ENCODE data around the gene SEC31B. TPM values are rescaled to one million over a fixed set of nuclear protein-coding genes. Genes with fewer than 3 reads are reported as not detected.

SEC31B gene
- total and polyA plus RNA-seq, 7 donors: 0.60 to 19.4 (median 5.3) TPM

DNA sequence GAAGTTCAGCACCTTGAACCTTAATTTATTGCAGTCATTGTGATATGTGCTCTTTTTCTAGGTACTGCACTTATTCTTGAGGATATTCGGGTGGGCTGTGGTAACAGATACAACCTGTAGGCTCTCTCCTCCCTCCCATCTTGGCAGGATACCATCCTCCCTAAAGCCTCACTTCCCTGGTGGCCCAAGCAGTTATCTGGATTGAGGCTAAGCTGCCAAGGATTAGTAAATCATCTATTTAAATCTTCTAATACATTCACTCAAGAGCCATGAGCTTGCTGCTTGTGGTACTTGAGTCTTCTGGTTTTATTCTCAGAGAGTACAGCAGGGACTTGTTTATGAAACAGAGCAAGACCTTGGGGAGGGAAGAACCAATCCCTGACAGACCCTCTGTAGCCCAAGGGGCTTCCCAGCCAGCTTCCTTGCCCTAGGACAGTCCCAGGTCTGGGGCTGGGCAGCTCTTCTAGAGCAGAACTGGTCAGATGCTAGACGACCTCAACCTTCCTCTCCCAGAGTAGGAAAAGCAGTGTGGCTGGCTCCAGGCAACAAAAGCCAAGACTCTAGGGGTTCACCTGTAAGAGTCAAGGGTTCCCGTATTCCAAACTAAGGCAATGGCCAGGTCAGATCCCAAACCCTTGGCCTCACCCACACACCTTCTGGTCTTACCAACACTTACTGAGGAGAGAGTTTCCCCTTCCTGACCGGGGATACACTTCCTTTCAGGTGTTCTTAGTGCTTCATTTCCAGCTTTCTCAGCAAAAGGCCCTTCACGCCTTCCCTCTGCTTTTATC lies 35.6 kb downstream of the SEC31B start:
- TF ChIP-seq EP300 (IDR thresholded peaks at IDR 0.05) (no peak), POLR2A (IDR thresholded peaks at IDR 0.05) (no peak), CTCF (IDR thresholded peaks at IDR 0.05) (no peak), POLR2AphosphoS5 (IDR thresholded peaks at IDR 0.05) (no peak)
- intact Hi-C loops (cut with DNase I): no loop called here
- Histone ChIP-seq H3K4me1 (peaks cover 0 to 16% (median 15%) of the 10 kb centered on the region in 4 donors), H3K36me3 (peaks cover 0 to 31% (median 21%) of the 10 kb centered on the region in 4 donors), H3K4me3 (no peak overlapping the region), H3K27ac (no peak overlapping the region), H3K27me3 (peaks cover 6 to 33% (median 13%) of the 10 kb centered on the region in 3 donors), H3K9me3 (no peaks in the 10 kb centered on the region)
- DNase-seq: no peak
- WGBS, 2 donors: 84 to 85% methylated on average over 5 of the region's 5 CpGs

GRCh38 chr10:100482834-100483185 lies 36.9 kb downstream of the SEC31B start:
- Histone ChIP-seq H3K27me3 (peaks cover 6 to 40% (median 13%) of the 10 kb centered on the region in 3 donors), H3K9me3 (no peaks in the 10 kb centered on the region), H3K4me1 (peaks cover 0 to 16% (median 15%) of the 10 kb centered on the region in 4 donors), H3K4me3 (peak overlapping the region in 3 of 4 donors; percentile 40 to 51 (median 50)), H3K27ac (no peak overlapping the region), H3K36me3 (peaks cover 0 to 19% (median 11%) of the 10 kb centered on the region in 4 donors)
- DNase-seq: no peak
- 24 to 33% methylated on average over 5 of the region's 5 CpGs for WGBS, 2 donors
- intact Hi-C loops (cut with DNase I): no loop called here
- TF ChIP-seq POLR2AphosphoS5 (IDR thresholded peaks at IDR 0.05) (no peak), POLR2A (IDR thresholded peaks at IDR 0.05) (no peak), CTCF (IDR thresholded peaks at IDR 0.05) (peak in 1 of 4 experiments; percentile 2), EP300 (IDR thresholded peaks at IDR 0.05) (no peak)

GRCh38 chr10:100482181-100482833 lies 37.4 kb downstream of the SEC31B start:
- TF ChIP-seq POLR2A (IDR thresholded peaks at IDR 0.05): no peak
- peak in 2 of 4 experiments; percentile 43 to 72 for TF ChIP-seq CTCF (IDR thresholded peaks at IDR 0.05)
- Histone ChIP-seq H3K27me3 (peaks cover 6 to 44% (median 13%) of the 10 kb centered on the region in 3 donors), H3K9me3 (no peaks in the 10 kb centered on the region), H3K27ac (no peak overlapping the region), H3K36me3 (peaks cover 0 to 14% (median 6%) of the 10 kb centered on the region in 4 donors), H3K4me3 (peak overlapping the region; percentile 17 to 51 (median 45)), H3K4me1 (peaks cover 0 to 16% (median 15%) of the 10 kb centered on the region in 4 donors)
- peak; percentile 80 for DNase-seq
- intact Hi-C loops (cut with DNase I): no loop called here
- WGBS, 2 donors: 1% methylated on average over 59 of the region's 59 CpGs

GRCh38 chr10:100481462-100482081 lies 38.1 kb downstream of the SEC31B start:
- Histone ChIP-seq H3K27ac (no peak overlapping the region), H3K27me3 (peaks cover 6 to 44% (median 13%) of the 10 kb centered on the region in 3 donors), H3K36me3 (peaks cover 0 to 6% (median under 1%) of the 10 kb centered on the region in 4 donors), H3K4me3 (peak overlapping the region in 3 of 4 donors; percentile 40 to 51 (median 50)), H3K4me1 (peaks cover 0 to 16% (median 15%) of the 10 kb centered on the region in 4 donors), H3K9me3 (no peaks in the 10 kb centered on the region)
- intact Hi-C loops (cut with DNase I): no loop called here
- 3% methylated on average over 19 of the region's 19 CpGs for WGBS, 2 donors
- DNase-seq: peak; percentile 87
- no peak for TF ChIP-seq CTCF (IDR thresholded peaks at IDR 0.05)
- no peak for TF ChIP-seq EP300 (IDR thresholded peaks at IDR 0.05)
- TF ChIP-seq POLR2AphosphoS5 (IDR thresholded peaks at IDR 0.05): no peak
- no peak for TF ChIP-seq POLR2A (IDR thresholded peaks at IDR 0.05)

Data from sigmoid colon (tissue), 7 donors.